Ishikawa (cell line): ENCODE data around the gene TBC1D14.

Experiments used
- CREB1 ChIP-seq: IDR thresholded peaks from 2 replicates; pipeline ENCODE4 v1.6.1; 2012; ENCODE audit warnings: low read depth
- EGR1 ChIP-seq: IDR thresholded peaks from 2 replicates; pipeline ENCODE4 v1.6.1; 2012
- EP300 ChIP-seq: IDR thresholded peaks from 2 replicates; pipeline ENCODE4 v1.6.1; 2012; ENCODE audit warnings: borderline replicate concordance
- FOXM1 ChIP-seq: IDR thresholded peaks from 2 replicates; pipeline ENCODE4 v1.6.1; 2012; ENCODE audit warnings: low read depth, borderline replicate concordance
- MAX ChIP-seq: IDR thresholded peaks from 2 replicates; pipeline ENCODE4 v1.6.1; 2012
- RAD21 ChIP-seq: IDR thresholded peaks from 2 replicates; pipeline ENCODE4 v1.6.1; 2012; ENCODE audit warnings: low read depth
- REST ChIP-seq: IDR thresholded peaks from 2 replicates; pipeline ENCODE4 v1.6.1; 2012; ENCODE audit warnings: low read depth, mild to moderate bottlenecking
- TAF1 ChIP-seq: IDR thresholded peaks from 2 replicates; pipeline ENCODE4 v1.6.1; 2012; ENCODE audit warnings: low read depth, mild to moderate bottlenecking
- TCF12 ChIP-seq: IDR thresholded peaks from 2 replicates; pipeline ENCODE4 v1.6.1; 2012; ENCODE audit warnings: low read depth

- TF ChIP-seq REST (no peak), RAD21 (peak; percentile 12; the same call in 1 of the 2 replicates), EP300 (no peak), CREB1 (no peak), MAX (no peak), FOXM1 (no peak), EGR1 (no peak), TCF12 (no peak), TAF1 (no peak)
Measured at GRCh38 chr4:7007944-7008343, 98.3 kb downstream of the TBC1D14 start.
